Mucosa of descending colon (tissue), 3 donors: ENCODE measurements around the gene PTPRD. TPM values are rescaled to one million over a fixed set of nuclear protein-coding genes. Genes with fewer than 3 reads are reported as not detected.

ENCODE experiments used
- ATAC-seq: fragments of 200-7000 bp; cut with Tn5 transposase; one replicate; pipeline ENCODE4 v1.9.1; 2020; ENCODE audit warnings: mild to moderate bottlenecking, moderate library complexity
- DNase-seq, 3 donors: peaks; one replicate each; pipeline ENCODE4 v3.0.0-alpha.2; 2020
- H3K36me3 ChIP-seq: fragments of 200-600 bp; one replicate; pipeline ENCODE4 v1.8.0; 2021; ENCODE audit warnings: low read depth, mild to moderate bottlenecking
- H3K4me1 ChIP-seq: fragments of 200-600 bp; one replicate; pipeline ENCODE4 v1.8.0; 2021; ENCODE audit warnings: low read depth, mild to moderate bottlenecking
- H3K4me3 ChIP-seq: fragments of 200-600 bp; one replicate; pipeline ENCODE4 v1.8.0; 2021; ENCODE audit warnings: mild to moderate bottlenecking
- H3K9me3 ChIP-seq: fragments of 200-600 bp; one replicate; pipeline ENCODE4 v1.8.0; 2021; ENCODE audit warnings: mild to moderate bottlenecking
- intact Hi-C, 2 donors: fragments of 100-400 bp; cut with DNase I in 1 of 2; cut with micrococcal nuclease in 1 of 2; formaldehyde crosslinking; loops; one replicate each; pipeline versions ENCODE4 v1.11.0 to v1.11.1; 2022; cut with DNase I, micrococcal nuclease
- total RNA-seq, 3 donors: library from RNA; stranded (reverse); fragmentation: NEBNext Ultra II Directional in 2 of 3; extraction: Animal tissue kit (Norgen Biotek cat#: 25700) in 2 of 3; gene quantifications; one replicate each; pipeline versions ENCODE4 v1.2.1 to v1.2.4, GENCODE V29; 2021 to 2023
- TF ChIP-seq, protein P1 (sequence below): fragments of 200-600 bp; IDR thresholded peaks from one replicate; pipeline ENCODE4 v1.8.0; 2022; ENCODE audit warnings: antibody characterized with exemption, mild to moderate bottlenecking
- donor health status: DM: no; HTN: no; CAD: no; lungs with moderate emphysema.
- donor health status: DM: no; HTN: no; CAD: no.
- donor health status: DM: no; HTN: yes; CAD: no.

PTPRD gene
- total RNA-seq, 3 donors from 2014 or later: 52.7 to 128 (median 113) TPM

DNA sequence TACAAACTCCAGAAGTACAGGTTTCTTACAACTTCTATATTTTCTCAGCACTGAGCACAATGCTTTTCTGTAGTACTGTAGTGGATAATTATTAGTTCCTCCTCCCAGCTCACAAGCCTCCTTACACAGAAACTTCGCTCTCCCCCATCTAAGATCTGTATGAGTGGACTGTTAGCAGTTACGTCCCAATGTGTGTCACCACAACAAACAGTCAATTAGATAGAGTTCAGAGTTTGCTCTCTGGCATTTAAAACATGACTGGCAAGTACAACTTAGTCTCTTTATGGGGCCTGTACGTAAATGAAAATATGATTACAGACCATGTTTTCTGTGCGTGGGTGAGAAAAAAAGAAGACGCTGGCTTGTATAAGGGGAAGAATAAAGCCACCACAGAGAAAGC is 2181.9 kb downstream of the PTPRD start:
- no peaks in the 10 kb centered on the region for H3K4me1 ChIP-seq
- ATAC-seq: no peak
- TF ChIP-seq, protein P1, sequence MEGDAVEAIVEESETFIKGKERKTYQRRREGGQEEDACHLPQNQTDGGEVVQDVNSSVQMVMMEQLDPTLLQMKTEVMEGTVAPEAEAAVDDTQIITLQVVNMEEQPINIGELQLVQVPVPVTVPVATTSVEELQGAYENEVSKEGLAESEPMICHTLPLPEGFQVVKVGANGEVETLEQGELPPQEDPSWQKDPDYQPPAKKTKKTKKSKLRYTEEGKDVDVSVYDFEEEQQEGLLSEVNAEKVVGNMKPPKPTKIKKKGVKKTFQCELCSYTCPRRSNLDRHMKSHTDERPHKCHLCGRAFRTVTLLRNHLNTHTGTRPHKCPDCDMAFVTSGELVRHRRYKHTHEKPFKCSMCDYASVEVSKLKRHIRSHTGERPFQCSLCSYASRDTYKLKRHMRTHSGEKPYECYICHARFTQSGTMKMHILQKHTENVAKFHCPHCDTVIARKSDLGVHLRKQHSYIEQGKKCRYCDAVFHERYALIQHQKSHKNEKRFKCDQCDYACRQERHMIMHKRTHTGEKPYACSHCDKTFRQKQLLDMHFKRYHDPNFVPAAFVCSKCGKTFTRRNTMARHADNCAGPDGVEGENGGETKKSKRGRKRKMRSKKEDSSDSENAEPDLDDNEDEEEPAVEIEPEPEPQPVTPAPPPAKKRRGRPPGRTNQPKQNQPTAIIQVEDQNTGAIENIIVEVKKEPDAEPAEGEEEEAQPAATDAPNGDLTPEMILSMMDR: no peak
- intact Hi-C loops: no loop called here
- no peaks in the 10 kb centered on the region for H3K9me3 ChIP-seq
- DNase-seq: no peak
- no peak overlapping the region for H3K4me3 ChIP-seq
- H3K36me3 ChIP-seq: no peaks in the 10 kb centered on the region

GRCh38 chr9:8429768-8430167 is 2183.0 kb downstream of the PTPRD start:
- Histone ChIP-seq H3K4me3 (no peak overlapping the region), H3K4me1 (no peaks in the 10 kb centered on the region), H3K9me3 (no peaks in the 10 kb centered on the region), H3K36me3 (no peaks in the 10 kb centered on the region)
- ATAC-seq (no peak), DNase-seq (no peak)
- TF ChIP-seq, protein P1: no peak
- intact Hi-C loops: no loop called here

DNA sequence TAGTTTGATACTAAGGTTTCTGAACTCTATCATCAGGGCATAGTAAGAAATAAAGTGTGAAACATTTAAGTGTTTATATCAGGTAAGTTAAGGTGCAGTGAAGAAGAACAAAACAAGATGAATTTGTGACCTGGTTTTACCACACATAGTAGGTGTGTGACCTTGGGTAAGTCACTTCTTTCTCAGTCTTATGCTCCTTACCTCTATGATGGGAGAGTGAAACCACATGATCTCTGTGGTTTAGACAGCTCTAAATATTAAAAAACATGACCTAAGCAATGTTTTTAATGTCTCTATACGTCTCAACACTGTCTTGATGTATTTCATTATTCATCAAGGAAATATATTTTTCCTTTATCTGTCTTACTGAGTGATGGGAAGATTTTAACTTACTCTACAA is 2183.6 kb downstream of the PTPRD start:
- ATAC-seq (no peak), DNase-seq (no peak)
- Histone ChIP-seq H3K4me3 (no peak overlapping the region), H3K9me3 (no peaks in the 10 kb centered on the region), H3K4me1 (no peaks in the 10 kb centered on the region), H3K36me3 (no peaks in the 10 kb centered on the region)
- intact Hi-C loops: no loop called here
- TF ChIP-seq, protein P1: no peak

DNA sequence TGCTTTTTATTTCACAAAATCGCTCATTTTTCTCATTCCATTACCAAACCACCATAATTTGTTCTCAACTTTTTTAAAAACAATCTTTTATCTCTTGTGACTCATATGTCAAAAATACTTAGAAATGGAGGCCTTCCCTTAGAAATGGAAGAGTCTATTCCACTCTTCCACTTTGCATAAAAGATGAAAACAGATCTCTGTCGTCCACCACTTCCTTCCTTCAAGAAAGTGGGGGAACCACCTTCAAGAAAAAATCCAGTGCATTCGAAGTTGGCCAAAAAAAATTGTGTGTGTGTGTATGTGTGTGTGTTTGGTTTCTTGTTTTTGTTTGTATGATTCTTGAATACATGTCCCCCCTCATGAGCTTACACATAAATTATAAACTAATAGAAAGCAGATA is 2184.4 kb downstream of the PTPRD start:
- H3K36me3 ChIP-seq: no peaks in the 10 kb centered on the region
- no peaks in the 10 kb centered on the region for H3K9me3 ChIP-seq
- TF ChIP-seq, protein P1: no peak
- H3K4me1 ChIP-seq: no peaks in the 10 kb centered on the region
- DNase-seq: no peak
- no peak for ATAC-seq
- intact Hi-C loops: no loop called here
- H3K4me3 ChIP-seq: no peak overlapping the region

DNA sequence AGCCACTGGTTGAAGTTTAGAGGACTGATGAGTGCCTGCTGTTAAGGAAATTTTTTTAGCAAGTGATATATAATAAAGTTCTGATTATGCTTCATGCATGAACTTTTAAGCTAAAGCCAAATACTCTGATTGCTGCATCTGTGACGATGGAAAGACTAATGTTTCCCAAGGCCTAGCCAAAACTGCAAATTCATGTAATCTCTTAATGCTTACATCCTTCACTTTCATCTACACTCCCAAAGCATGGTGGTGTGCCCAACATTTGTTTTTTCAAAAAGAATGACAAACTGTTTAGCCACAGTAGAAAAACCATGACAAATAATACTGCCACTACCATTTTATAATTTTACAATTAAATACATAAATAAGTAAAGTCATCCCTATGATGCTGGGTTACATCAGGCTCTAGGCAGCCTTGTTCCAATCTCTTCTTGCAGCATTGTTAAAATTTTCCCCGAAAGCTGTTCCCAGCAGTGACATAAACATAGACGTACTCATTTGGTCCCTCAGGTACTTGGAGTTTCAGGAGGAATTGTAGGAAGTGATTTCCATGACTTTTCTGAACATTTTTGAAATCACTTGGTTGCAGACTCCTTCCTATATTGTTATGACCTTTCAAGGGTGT is 2187.9 kb downstream of the PTPRD start:
- Histone ChIP-seq H3K36me3 (no peaks in the 10 kb centered on the region), H3K4me1 (no peaks in the 10 kb centered on the region), H3K4me3 (no peak overlapping the region), H3K9me3 (no peaks in the 10 kb centered on the region)
- ATAC-seq (no peak), DNase-seq (no peak)
- TF ChIP-seq, protein P1: no peak
- intact Hi-C loops: no loop called here

GRCh38 chr9:8420416-8420815 is 2192.4 kb downstream of the PTPRD start:
- H3K36me3 ChIP-seq: no peaks in the 10 kb centered on the region
- TF ChIP-seq, protein P1: no peak
- DNase-seq (no peak), ATAC-seq (no peak)
- H3K9me3 ChIP-seq: no peaks in the 10 kb centered on the region
- no peaks in the 10 kb centered on the region for H3K4me1 ChIP-seq
- intact Hi-C loops: no loop called here
- H3K4me3 ChIP-seq: no peak overlapping the region
